ENCODE data around the gene CAPZA3. TPM values are rescaled to one million over a fixed set of nuclear protein-coding genes. Genes with fewer than 3 reads are reported as not detected.
"Not testable (repeated sequence)": the region's sequence is repeated elsewhere in the genome, so short reads cannot be mapped to it uniquely, and the experiment has no call there.

CAPZA3 gene
- total RNA-seq (2014; rRNA removed; shearing (Covaris generic)), result not detected in 2 replicates

GRCh38 chr12:18737819-18738218 lies at the start of gene CAPZA3, which contains the start of gene PLCZ1:
Gene CAPZA3 (plus strand): TSS chr12:18738119. CDS start chr12:18738269, 150 bp downstream.
Gene PLCZ1 (minus strand): TSS chr12:18738012. CDS start chr12:18737371, 641 bp downstream.
- DNase-seq (ENCODE audit: low read depth), result no peak

GRCh38 chr12:18689771-18690170 lies 48.1 kb upstream of the CAPZA3 start:
- DNase-seq (ENCODE audit: low read depth), result no peak

GRCh38 chr12:18690653-18691052 lies 47.3 kb upstream of the CAPZA3 start:
- DNase-seq (ENCODE audit: low read depth), result peak; percentile 88

GRCh38 chr12:18693986-18694385 lies 43.9 kb upstream of the CAPZA3 start:
- DNase-seq (ENCODE audit: low read depth), result not testable (repeated sequence)

- DNase-seq (ENCODE audit: low read depth), result peak; percentile 47
Observed at GRCh38 chr12:18696971-18697602, 40.8 kb upstream of the CAPZA3 start.

- peak; percentile 77 for DNase-seq (ENCODE audit: low read depth)
Observed at GRCh38 chr12:18700271-18700670, 37.6 kb upstream of the CAPZA3 start.

- DNase-seq (ENCODE audit: low read depth), result no peak
Observed at GRCh38 chr12:18703321-18703720, 34.6 kb upstream of the CAPZA3 start.

GRCh38 chr12:18703911-18704310 lies 34.0 kb upstream of the CAPZA3 start:
- DNase-seq (ENCODE audit: low read depth), result no peak

GRCh38 chr12:18706798-18707197 lies 31.1 kb upstream of the CAPZA3 start:
- peak; percentile 29 for DNase-seq (ENCODE audit: low read depth)

GRCh38 chr12:18716236-18716635 lies 21.7 kb upstream of the CAPZA3 start:
- no peak for DNase-seq (ENCODE audit: low read depth)

GRCh38 chr12:18718462-18718861 lies 19.5 kb upstream of the CAPZA3 start:
- DNase-seq (ENCODE audit: low read depth), result peak; percentile 21

- no peak for DNase-seq (ENCODE audit: low read depth)
Observed at GRCh38 chr12:18719922-18720510, 17.9 kb upstream of the CAPZA3 start.

- no peak for DNase-seq (ENCODE audit: low read depth)
Observed at GRCh38 chr12:18720690-18721089, 17.2 kb upstream of the CAPZA3 start.

- DNase-seq (ENCODE audit: low read depth), result no peak
Observed at GRCh38 chr12:18721452-18721851, 16.5 kb upstream of the CAPZA3 start.

- peak; percentile 68 for DNase-seq (ENCODE audit: low read depth)
Observed at GRCh38 chr12:18723752-18724151, 14.2 kb upstream of the CAPZA3 start.

- DNase-seq (ENCODE audit: low read depth), result no peak
Observed at GRCh38 chr12:18731156-18731555, 6.8 kb upstream of the CAPZA3 start.

- peak; percentile 91 for DNase-seq (ENCODE audit: low read depth)
Observed at GRCh38 chr12:18747895-18748294, 10.0 kb downstream of the CAPZA3 start.

GRCh38 chr12:18749386-18749957 lies 11.6 kb downstream of the CAPZA3 start:
- peak; percentile 6 for DNase-seq (ENCODE audit: low read depth)

- DNase-seq (ENCODE audit: low read depth), result peak; percentile 48
Observed at GRCh38 chr12:18750085-18750484, 12.2 kb downstream of the CAPZA3 start.

GRCh38 chr12:18751866-18752265 lies 13.9 kb downstream of the CAPZA3 start:
- no peak for DNase-seq (ENCODE audit: low read depth)

GRCh38 chr12:18752280-18752920 lies 14.5 kb downstream of the CAPZA3 start:
- DNase-seq (ENCODE audit: low read depth), result peak; percentile 88

GRCh38 chr12:18752947-18753346 lies 15.0 kb downstream of the CAPZA3 start:
- peak; percentile 7 for DNase-seq (ENCODE audit: low read depth)

Measured in M059J (cell line).